A673 (cell line): ENCODE results near the gene SERPINC1. TPM values are rescaled to one million over a fixed set of nuclear protein-coding genes. Genes with fewer than 3 reads are reported as not detected.
"Not testable (repeated sequence)": the region's sequence is repeated elsewhere in the genome, so short reads cannot be mapped to it uniquely, and the experiment has no call there.

ENCODE experiments used
- BruUV-seq: library from RNA; stranded (reverse); fragments of 400-500 nt; replicated peaks from 2 replicates; lab custom pipeline; 2021; lab: Mats Ljungman, UMichigan
- CTCF ChIA-PET: fragments of 300-600 bp; sonication (Branson Sonifier 250); formaldehyde crosslinking; loops from one replicate; lab custom pipeline; 2022; ENCODE audit warnings: antibody characterized with exemption; lab: Charles Lee
- POLR2A ChIA-PET: fragments of 300-600 bp; sonication (Branson Sonifier 250); formaldehyde crosslinking; loops from one replicate; lab custom pipeline; 2022; ENCODE audit warnings: antibody characterized with exemption; ENCODE audit not compliant: low non-redundant PET; lab: Charles Lee
- DNase-seq: peaks from one replicate; pipeline ENCODE4 v3.0.0-alpha.2; 2015; ENCODE audit warnings: low spot score
- H3K27ac ChIP-seq: fragments of 200-600 bp; sonication (generic); 2 replicates; pipeline ENCODE4 v1.5.1; 2016; ENCODE audit warnings: mixed run types, low read depth, mild to moderate bottlenecking, mixed read lengths, antibody characterized with exemption, low read length; ENCODE audit not compliant: poor library complexity, severe bottlenecking
- H3K27me3 ChIP-seq: fragments of 200-600 bp; sonication (generic); replicated peaks from 2 replicates; pipeline ENCODE4 v1.6.1; 2017; ENCODE audit warnings: mixed run types, low read depth, mild to moderate bottlenecking, mixed read lengths, antibody characterized with exemption, low read length; ENCODE audit not compliant: insufficient read depth, poor library complexity
- H3K36me3 ChIP-seq: fragments of 200-600 bp; sonication (generic); 2 replicates; pipeline ENCODE4 v1.6.1; 2016; ENCODE audit warnings: mixed run types, mild to moderate bottlenecking, mixed read lengths, antibody characterized with exemption, low read length; ENCODE audit not compliant: insufficient read depth, poor library complexity, severe bottlenecking
- H3K4me1 ChIP-seq: fragments of 200-600 bp; sonication (generic); 2 replicates; pipeline ENCODE4 v1.6.1; 2017; ENCODE audit warnings: mixed run types, mild to moderate bottlenecking, mixed read lengths, antibody characterized with exemption, low read length; ENCODE audit not compliant: insufficient read depth, poor library complexity, severe bottlenecking
- H3K4me3 ChIP-seq: fragments of 200-600 bp; sonication (generic); 2 replicates; pipeline ENCODE4 v1.5.1; 2016; ENCODE audit warnings: low read depth, mixed run types, mild to moderate bottlenecking, mixed read lengths, low read length; ENCODE audit not compliant: poor library complexity, severe bottlenecking
- H3K9me3 ChIP-seq: fragments of 200-600 bp; sonication (generic); 2 replicates; pipeline ENCODE4 v1.6.1; 2016; ENCODE audit warnings: mixed run types, low read depth, mild to moderate bottlenecking, mixed read lengths, antibody characterized with exemption, low read length; ENCODE audit not compliant: poor library complexity, severe bottlenecking
- CTCF ChIP-seq: fragments of 300-800, 200-600 bp; sonication (generic); conservative IDR thresholded peaks from 2 replicates; pipeline ENCODE4 v1.5.1; 2017; ENCODE audit warnings: low read depth, mild to moderate bottlenecking, antibody characterized with exemption, low read length, moderate library complexity, mixed read lengths
- EZH2 ChIP-seq: fragments of 200-600 bp; sonication (generic); IDR thresholded peaks from 2 replicates; pipeline ENCODE4 v1.6.1; 2017; ENCODE audit warnings: borderline replicate concordance, low read depth, mild to moderate bottlenecking, mixed read lengths, antibody characterized with exemption, low read length; ENCODE audit not compliant: poor library complexity, severe bottlenecking
- intact Hi-C: fragments of 100-400 bp; cut with micrococcal nuclease; formaldehyde crosslinking; loops from one replicate; pipeline ENCODE4 v1.10.0; 2022; ENCODE audit not compliant: unreplicated experiment
- total RNA-seq: library from RNA; stranded (reverse); gene quantifications from 2 replicates; pipeline ENCODE4 v1.2.3, GENCODE V29; 2021

The SERPINC1 gene
- total RNA-seq, 1 experiment from 2014 or later = not detected

GRCh38 chr1:173886746-173887611 lies 30.1 kb downstream of the SERPINC1 start:
- intact Hi-C loops = no loop called here
- POLR2A ChIA-PET = no interaction called here
- no peak for DNase-seq
- no peaks in the 10 kb centered on the region for H3K27me3 ChIP-seq
- no peaks in the 10 kb centered on the region for H3K9me3 ChIP-seq
- TF ChIP-seq CTCF (no peak), EZH2 (no peak)
- no peak overlapping the region for H3K4me3 ChIP-seq
- H3K36me3 ChIP-seq = peaks cover 16% of the 10 kb centered on the region
- H3K27ac ChIP-seq = no peak overlapping the region
- no peaks in the 10 kb centered on the region for H3K4me1 ChIP-seq
- CTCF ChIA-PET = no interaction called here
- no TSS peak for BruUV-seq

- intact Hi-C loops = no loop called here
- CTCF ChIA-PET = no interaction called here
- TF ChIP-seq EZH2 (no peak), CTCF (no peak)
- no peak overlapping the region for H3K27ac ChIP-seq
- H3K9me3 ChIP-seq = no peaks in the 10 kb centered on the region
- POLR2A ChIA-PET = no interaction called here
- H3K36me3 ChIP-seq = peaks cover 16% of the 10 kb centered on the region
- no peak for DNase-seq
- H3K27me3 ChIP-seq = no peaks in the 10 kb centered on the region
- no peak overlapping the region for H3K4me3 ChIP-seq
- BruUV-seq = no TSS peak
- no peaks in the 10 kb centered on the region for H3K4me1 ChIP-seq
Measured at GRCh38 chr1:173884701-173885100, 32.4 kb downstream of the SERPINC1 start.

GRCh38 chr1:173881117-173881516 lies 36.0 kb downstream of the SERPINC1 start:
- POLR2A ChIA-PET, CTCF ChIA-PET, BruUV-seq, intact Hi-C loops, H3K4me3 ChIP-seq, DNase-seq, H3K27me3 ChIP-seq, H3K9me3 ChIP-seq, H3K4me1 ChIP-seq, H3K27ac ChIP-seq: not testable (repeated sequence)
- H3K36me3 ChIP-seq = peaks cover 15% of the 10 kb centered on the region
